Stomach (tissue), 4 donors: ENCODE data around the gene LEMD2.

Experiments
- CTCF ChIP-seq, 7 experiments: fragments of 450-650 bp in 4 of 7; fragments of 200-600 bp in 3 of 7; sonication (generic) in 3 of 7; IDR thresholded peaks; one replicate each; pipeline ENCODE4 v1.5.1; 2016 to 2019; ENCODE audit warnings: antibody characterized with exemption in 7 of 7, control low read depth in 2 of 7, mild to moderate bottlenecking in 1 of 7
- POLR2AphosphoS5 ChIP-seq, 3 donors: sonication (generic); formaldehyde crosslinking; IDR thresholded peaks; one replicate each; pipeline ENCODE4 v1.6.1; 2016; ENCODE audit warnings: antibody characterized with exemption in 3 of 3

- TF ChIP-seq CTCF (IDR thresholded peaks at IDR 0.05) (no peak), POLR2AphosphoS5 (IDR thresholded peaks at IDR 0.05) (no peak)
Measured at GRCh38 chr6:33764036-33764435, 24.9 kb downstream of the LEMD2 start.
